NCI-H2227 treated with DMSO at 0.1 percent for 48 hours (cell line): ENCODE measurements around the gene MTCL3.

Source experiments
- DNase-seq: peaks from one replicate; lab custom pipeline; 2025; lab: John Stamatoyannopoulos, UW

The MTCL3 gene

DNA sequence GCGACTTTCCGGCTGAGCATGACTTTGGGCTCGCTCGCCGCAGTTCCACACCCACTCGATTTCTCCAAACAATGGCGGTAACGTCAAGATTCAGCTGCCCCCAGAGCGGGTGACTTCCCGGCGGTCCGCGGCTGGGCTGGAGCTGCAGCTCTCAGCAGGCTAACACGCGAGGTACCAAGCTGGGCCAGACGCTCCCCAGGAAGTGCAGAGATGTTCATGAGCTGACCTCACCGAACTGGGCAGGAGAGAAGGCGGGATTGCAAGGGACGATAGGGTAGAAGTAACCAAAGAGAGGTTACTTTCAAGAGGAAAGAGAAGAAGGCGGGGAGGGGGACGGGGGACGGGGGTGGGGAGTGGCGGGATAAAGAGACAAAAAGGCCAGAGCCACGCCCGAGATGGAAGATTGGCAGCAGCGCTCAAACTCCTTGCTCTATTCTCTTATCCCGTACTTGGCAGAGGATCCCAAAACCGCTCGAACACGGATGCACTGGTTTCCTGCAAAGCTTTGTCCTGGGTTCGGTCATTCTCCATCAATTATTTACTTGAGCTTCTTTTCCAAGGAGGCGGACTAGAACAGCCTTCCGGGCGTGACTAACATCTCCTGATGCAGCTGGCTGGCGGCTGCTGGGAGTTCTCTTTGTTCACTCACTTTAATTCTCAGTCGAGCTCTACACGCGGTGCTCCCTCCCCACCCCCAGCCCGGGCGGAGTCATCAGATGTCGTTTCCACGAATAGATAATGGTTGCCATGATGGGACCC, at the start of gene MTCL3:
Gene MTCL3, minus strand, starts transcription at position 626 of the 759 bp plus-strand sequence.
- DNase-seq = peak; percentile 95

- no peak for DNase-seq
Measured at GRCh38 chr6:127567476-127567875, 48.3 kb upstream of the MTCL3 start.

GRCh38 chr6:127566651-127567050, 47.5 kb upstream of the MTCL3 start:
- DNase-seq = no peak

DNA sequence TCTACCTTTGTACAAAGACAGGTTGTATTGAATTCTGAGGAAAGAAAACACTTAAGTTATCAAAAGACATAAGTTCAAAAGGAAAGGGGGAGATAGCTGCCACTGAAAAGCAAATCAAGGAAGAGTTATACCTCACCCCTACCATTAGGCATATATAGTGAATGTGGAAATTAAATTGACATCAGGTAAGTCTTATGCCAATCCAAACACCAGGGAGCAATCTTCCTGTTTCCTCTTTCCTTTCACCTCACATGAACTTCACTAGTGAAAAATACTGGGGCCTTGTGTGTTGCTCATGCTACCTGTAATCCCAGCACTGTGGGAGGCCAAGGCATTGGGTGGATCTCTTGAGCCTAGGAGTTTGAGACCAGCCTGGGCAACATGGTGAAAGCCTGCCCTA, 47.0 kb upstream of the MTCL3 start:
- no peak for DNase-seq

- no peak for DNase-seq
Measured at GRCh38 chr6:127564761-127565160, 45.6 kb upstream of the MTCL3 start.

GRCh38 chr6:127561660-127562059, 42.5 kb upstream of the MTCL3 start:
- no peak for DNase-seq

DNA sequence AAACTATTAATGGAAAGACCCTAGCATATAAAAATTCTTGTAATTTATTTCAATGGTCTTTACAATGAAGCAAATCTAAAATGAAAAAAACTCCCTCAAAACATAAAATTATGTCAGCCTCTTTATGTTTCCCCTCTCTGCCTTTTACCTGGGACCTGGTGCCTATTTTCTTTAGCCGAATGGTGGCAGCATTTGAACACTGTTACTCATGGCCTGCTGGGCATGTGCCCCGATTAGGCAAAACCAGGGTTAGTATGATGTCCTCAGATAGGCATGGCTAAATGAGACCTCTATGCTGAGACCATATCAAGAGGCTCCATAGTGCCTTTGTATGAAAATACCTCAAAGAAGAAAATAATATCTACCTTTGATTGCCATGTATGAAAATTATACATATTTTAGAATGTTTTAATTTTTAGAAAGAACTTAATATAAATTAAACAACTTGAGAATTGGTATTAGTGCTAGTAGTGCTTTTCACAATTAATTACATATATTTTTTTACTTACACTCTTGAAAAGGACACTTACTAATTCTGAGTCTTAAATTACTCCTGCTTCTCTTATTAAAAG, 35.4 kb upstream of the MTCL3 start:
- peak; percentile 3 for DNase-seq

GRCh38 chr6:127550403-127550802, 31.3 kb upstream of the MTCL3 start:
- no peak for DNase-seq

DNA sequence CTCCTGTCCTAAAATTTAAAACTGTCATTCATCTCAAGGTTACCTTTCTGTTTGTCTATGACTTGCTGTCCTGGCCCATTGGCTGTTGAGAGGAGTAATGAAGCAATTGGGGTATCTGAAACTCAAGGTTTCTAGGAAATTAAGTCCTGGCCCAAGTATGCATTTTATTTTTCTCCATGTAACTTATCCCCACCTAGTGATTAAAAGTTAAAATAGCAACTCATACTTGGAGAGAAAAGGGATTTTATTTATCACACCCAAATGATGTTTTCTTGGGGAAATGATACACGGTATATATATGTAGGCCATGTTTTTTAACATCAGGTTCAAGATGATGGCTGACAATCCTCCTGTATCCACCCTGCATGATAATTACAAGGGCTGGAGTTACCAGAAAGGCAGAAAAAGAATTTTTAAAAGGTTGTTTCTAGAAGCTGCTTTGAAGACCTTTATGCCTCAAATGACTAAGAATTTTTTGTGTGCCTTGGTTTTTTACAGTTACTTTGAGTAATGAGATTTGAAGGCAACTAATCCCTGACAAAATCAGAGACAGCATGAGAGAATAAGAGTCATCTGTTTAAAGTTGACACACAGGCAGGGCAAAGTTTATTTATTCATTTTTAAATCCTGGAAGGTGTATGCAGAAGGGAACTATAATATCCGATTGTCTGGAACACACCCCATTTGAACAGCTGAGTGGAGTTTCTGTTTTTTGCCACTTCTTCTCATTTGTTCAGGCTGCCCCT, 28.9 kb upstream of the MTCL3 start:
- DNase-seq = no peak

DNA sequence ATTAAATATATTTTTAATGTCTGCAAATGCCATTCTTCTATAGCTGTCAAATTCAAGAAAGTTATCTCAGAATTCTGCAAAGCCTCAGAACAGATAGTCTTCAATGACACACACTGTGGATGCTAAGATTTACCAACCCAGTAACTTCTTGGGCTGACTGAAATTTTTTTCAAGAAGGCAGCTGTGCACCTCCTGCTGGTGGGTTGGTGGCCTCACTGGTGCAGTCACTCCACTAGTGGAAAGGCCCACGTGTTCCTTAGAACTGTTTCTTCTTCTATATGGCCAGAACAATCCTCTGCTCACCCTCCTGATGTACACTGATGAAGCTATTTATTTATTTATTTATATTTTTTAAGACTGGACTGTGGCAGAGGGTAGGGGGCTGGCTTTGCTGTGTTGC, 28.1 kb upstream of the MTCL3 start:
- DNase-seq = no peak

DNA sequence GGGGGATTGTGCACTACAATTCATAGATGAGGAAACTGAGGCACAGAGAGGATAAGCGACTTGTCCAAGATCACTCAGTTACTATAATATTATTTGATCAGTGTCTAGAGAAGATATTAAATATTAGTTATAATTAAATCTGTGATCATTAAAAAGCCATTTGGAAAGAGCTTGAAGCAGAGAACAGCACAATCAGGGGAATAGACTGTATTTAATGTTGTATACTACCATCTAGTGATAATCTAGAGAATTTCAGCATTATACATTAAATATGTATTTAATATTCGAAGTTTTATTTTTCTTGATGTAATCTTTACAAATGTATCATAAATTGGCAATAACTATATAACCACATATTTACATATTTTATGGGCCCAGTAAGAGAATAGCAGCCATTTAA, 20.1 kb upstream of the MTCL3 start:
- peak; percentile 2 for DNase-seq

GRCh38 chr6:127538750-127539264, 19.7 kb upstream of the MTCL3 start:
- DNase-seq = no peak

DNA sequence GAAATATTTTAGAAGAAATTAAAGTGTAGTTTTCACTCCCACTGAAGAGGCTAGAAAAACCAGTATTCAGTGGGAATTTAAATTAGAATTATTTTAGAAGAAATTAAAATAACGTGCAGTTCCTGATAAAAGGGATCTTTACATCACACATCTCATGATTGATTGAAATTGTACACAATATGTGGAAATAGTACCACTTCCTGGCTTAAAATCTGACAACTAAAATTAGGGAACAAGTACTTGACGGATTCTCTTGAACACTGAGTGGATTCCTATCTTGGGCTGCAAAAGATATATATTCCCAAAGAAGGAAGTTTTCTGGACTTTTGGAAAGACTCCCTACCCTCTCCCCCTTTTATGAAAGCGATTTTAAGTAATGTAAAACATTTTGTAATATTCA, 14.6 kb upstream of the MTCL3 start:
- DNase-seq = no peak

DNA sequence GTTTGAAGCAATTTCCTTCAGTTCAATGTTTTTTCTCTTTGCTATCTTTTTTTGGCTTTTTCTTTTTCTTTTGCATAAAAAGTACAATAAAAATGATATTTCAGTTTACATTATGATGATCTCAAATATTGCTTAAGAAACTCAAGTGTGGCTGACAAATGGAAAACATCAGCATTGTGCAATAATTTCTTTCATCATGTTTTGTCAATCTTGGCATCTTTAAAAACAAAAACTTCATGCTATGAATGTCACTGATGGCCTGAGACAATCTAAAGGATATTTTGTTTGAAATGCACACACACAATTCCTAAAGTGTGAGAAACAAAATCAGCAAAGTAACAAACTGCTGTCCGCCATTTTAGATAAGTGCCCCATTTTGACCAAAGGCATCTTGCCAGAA, 13.9 kb upstream of the MTCL3 start:
- DNase-seq = no peak

DNA sequence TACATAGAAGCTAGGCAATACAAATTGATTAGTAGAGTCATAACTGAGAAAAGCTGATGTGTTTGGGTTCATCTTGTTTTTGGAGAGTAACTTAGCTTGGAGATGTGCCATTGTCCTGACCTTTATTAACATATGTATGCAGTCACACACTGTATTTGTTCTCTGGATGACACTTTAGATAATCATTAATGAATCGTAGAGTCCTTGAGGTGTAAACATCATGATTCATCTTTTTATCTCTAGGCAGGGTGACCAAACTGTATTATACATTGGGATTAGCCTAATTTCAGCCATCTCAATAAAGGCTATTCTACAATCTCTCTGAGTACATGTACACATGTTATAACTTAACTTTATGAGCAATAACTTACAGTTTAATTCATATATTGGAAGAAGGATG, 3.6 kb upstream of the MTCL3 start:
- no peak for DNase-seq

DNA sequence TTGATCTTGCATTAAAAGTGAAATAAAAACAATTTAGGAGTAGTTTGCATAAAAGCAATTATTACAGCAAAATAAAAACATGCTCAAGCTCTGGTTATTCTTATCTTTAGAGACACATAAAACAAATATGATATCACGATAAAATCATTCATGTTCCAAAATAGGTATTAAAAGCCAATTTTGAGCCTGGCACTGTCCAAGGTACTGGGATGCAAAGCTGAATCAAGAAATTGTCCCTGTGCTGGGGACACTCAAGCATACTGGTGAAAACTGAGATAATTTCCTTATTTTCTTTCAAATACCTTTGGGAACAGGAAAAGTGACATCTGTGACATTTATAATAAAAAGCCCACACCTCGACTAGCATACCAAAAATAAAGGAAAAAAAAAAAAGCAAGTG, 931 bp upstream of the MTCL3 start:
- peak; percentile 22 for DNase-seq

- no peak for DNase-seq
Measured at GRCh38 chr6:127519469-127519785, 292 bp upstream of the MTCL3 start.

- DNase-seq = peak; percentile 43
Measured at GRCh38 chr6:127518191-127518709, 885 bp downstream of the MTCL3 start.

DNA sequence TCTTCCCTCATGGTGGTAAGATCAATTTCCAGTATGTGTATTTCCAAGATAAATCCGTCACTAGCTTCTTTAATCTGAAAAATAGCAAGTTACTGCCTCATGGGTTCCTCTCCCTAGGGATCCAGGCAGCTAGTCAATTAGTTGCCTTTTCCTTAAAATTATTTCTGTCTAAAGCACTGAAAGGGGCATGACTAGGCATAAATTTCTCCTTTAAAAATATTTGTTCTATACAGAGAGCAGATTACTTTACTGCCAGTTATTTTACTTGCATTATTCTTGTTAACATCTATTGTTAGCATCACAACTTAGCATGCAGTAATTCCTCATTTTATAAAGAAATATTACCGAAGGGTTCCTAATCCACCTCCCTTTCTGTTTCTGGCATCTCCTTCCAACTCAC, 1.4 kb downstream of the MTCL3 start:
- no peak for DNase-seq

GRCh38 chr6:127516662-127517273, 2.4 kb downstream of the MTCL3 start:
- peak; percentile 85 for DNase-seq

DNA sequence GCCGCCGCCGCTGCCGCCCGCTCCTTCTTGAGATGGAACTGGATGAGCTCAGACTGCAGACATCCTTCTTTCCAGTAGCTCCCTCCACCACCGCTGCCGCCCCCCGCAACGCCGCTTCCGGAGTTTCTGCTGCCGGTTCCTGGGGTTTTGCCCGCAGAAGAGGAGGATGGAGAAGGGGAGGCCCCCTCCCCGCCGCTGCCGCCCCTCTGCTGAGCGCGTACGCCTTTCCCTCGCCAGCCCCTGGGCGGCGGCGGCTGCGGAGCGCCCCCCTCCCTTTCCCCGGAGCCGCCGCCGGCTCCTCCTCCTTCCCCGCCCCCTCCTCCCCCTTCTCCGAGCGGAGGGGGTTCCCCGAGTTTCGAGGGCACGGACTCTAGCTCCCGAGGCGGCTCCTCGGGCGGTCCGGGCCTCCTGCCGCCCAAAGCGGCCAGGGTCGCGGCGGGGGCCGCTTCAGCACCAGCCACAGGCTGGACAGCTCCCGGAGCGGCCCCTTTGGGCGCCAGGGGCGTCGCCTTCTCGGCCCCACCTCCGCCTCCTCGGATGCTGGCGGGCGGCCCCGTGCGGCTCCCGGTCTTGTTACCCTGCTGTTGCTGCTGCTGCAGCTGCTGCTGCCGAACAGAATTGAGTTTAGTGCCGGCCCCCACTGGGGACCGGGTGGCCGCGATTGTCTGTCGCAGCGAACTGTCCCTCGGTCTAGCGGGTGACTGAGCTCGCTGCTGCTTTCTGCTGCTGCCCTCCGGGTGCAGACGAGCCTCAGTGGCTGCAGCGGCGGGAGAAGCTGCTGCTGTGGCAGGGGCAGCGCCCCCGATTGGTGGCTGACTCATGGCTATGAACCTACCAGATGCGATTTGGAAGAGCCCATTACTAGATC, 3.1 kb downstream of the MTCL3 start:
- peak; percentile 85 for DNase-seq
